DOHH2 (cell line): Measurements from ENCODE around the gene SHQ1.

Experiments used
- EZH2phosphoT487 ChIP-seq: fragments of 200-600 bp; sonication (generic); IDR thresholded peaks from 2 replicates; pipeline ENCODE4 v1.6.1; 2017; ENCODE audit warnings: borderline replicate concordance, mild to moderate bottlenecking, antibody characterized with exemption, low read length, moderate library complexity, mixed read lengths
- TF ChIP-seq, protein P1 (sequence below): fragments of 200-600 bp; sonication (generic); IDR thresholded peaks from one replicate; pipeline ENCODE4 v1.5.1; 2014; ENCODE audit warnings: antibody characterized with exemption, mild to moderate bottlenecking, low read depth, low read length; ENCODE audit not compliant: poor library complexity, severe bottlenecking

DNA sequence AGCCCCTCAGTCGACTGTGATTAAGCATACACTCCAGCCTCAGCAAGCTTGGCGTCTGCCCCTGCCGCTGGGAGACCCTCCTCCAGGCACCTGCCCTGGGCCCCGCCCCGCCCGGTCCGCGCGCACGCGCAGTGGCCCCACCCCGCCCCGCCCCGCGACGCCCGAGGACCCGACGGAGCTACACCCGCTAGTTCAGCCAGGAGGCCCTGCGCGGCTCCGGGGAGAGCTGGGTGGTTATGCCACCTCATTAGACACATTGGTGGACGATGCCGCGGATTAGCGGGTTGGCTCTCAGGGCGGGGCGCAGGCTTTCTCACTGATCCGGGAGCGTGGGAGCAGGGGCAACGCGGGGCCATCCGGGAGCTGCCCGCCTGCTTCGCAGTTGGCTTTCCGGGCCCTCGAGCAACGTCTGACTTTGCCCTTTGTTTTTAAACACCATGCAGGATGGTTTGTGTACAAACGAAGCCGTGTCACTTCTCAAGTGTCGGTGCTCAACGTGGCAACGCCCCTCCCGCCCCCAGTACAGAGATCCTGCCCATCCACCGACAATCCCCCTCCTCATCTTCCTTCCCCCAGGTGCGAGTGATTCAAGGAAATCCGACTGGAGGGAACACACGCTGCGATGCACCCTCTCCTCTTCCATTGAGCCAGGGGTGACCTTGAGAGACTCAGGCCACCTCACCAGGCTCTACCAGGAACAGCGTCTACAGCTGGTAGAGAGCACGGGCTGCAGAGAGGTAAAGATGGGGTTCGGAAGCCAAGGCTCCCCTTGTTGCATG lies 109.3 kb downstream of the SHQ1 start:
- no peak for TF ChIP-seq EZH2phosphoT487
- TF ChIP-seq, protein P1, sequence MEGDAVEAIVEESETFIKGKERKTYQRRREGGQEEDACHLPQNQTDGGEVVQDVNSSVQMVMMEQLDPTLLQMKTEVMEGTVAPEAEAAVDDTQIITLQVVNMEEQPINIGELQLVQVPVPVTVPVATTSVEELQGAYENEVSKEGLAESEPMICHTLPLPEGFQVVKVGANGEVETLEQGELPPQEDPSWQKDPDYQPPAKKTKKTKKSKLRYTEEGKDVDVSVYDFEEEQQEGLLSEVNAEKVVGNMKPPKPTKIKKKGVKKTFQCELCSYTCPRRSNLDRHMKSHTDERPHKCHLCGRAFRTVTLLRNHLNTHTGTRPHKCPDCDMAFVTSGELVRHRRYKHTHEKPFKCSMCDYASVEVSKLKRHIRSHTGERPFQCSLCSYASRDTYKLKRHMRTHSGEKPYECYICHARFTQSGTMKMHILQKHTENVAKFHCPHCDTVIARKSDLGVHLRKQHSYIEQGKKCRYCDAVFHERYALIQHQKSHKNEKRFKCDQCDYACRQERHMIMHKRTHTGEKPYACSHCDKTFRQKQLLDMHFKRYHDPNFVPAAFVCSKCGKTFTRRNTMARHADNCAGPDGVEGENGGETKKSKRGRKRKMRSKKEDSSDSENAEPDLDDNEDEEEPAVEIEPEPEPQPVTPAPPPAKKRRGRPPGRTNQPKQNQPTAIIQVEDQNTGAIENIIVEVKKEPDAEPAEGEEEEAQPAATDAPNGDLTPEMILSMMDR: no peak
